Ramos (cell line): ENCODE data around the gene MORN5.

Experiments
- in situ Hi-C: fragments of 300-500 bp; cut with MboI; formaldehyde crosslinking; loops from one replicate; pipeline ENCODE4 v1.14.3; 2022; ENCODE audit warnings: low sequenced_read_pairs; ENCODE audit not compliant: unreplicated experiment

Gene MORN5

DNA sequence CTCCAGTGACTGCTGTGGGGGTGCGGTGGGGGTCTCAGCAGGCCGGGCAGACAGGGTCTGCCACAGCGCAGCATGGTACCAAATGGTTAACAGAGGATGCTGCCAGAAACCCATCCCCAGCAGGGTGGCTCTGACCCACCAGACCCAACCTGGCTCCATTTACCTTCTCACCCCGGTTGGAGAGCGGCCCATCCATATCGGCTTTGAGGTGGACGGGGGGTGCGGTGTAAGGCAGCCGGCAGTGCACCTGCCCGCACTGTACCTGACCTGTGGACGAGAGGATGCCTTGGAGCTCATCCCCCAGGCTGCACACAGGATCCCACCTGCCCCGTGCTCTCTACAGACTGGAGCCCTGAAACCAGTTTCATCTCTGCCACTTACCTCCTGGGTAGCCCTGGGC, 49.7 kb downstream of the MORN5 start:
- in situ Hi-C loops, result no loop called here

DNA sequence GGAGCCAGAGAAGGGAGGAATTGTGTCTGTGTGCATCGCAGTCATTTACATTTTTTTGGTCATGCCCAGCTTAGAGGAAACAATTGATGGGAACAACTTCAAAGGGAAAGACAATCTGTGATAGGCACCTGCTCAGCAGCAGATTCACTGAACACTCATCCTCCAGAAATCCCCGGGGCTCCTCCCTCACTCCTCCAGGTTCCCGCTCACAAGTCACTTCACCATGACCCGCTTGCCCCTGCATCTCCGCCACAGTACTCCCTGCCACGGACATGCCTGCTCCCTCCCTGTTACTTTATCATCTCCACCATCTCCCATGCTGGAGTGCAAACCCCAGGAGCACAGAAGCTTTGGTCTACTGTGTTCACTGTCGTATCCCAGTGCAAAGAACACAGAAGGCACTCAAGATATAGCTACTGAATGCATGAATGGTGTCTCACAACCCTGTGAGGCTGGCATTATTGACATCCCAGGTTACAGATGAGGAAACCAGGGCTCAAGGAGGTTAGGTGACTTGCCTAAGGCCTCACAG, 52.8 kb downstream of the MORN5 start:
- in situ Hi-C loops, result no loop called here

DNA sequence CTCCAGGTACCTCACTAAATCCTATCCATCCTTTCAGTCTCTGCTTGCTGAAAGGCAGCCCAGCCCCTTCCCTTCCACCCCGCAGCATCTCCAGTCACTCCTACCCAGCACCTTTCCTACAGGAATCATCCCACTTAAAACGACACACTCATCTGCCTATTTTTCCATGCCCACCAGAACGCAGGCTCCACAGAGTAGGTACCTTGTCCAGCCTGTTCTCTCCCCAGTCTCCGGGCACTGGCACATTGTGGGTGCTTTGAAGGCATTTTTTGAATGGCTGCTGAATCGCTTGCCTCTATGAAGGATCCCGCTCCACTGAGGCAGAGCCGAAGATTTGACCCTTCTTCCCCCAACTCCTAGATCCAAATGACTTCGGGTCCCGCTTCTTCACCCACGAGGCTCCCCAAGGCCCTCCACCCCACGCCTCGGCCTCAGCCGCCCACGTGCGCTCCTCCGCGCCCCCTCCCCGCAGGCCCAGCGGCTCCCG, 53.4 kb downstream of the MORN5 start:
- in situ Hi-C loops, result no loop called here

DNA sequence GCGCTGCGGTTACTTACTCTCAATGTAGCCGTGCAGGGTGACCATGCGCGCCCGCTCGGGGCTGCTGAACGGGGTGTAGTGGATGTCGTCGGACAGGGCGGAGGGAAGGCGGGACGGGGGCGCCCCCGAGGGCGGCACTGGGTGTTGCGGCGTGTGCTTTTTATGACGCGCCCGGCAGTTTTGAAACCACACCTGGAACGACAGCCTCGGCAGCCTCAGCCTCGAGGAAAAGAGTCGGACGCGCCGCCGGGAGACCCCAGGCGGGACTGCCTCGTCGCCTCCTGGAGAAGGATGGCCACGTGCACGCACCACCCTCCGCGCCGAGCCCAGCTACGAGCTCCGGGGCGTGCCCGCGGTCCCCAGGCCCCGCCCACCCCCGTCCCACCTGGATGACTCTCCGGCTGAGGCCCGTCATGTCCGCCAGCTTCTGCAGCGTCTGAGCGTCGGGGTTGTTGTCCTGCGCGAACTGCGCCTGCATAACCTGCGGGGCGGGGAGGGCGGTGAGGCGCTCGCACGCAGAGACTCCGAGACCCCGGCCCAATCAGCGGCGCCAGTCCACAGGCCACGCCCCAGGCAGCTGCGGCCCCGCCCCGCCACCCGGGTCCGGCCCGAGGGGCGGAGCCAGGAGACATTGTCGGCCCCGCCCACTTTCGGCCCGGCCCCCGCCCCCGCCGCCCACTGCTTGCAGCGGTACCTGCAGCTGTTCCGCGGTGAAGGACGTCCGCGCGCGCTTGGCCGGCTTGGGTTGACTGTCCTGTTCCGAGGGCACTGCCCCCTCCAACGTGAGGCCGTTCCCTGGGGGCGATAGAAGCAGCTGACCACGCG, 54.1 kb downstream of the MORN5 start:
- in situ Hi-C loops, result no loop called here

DNA sequence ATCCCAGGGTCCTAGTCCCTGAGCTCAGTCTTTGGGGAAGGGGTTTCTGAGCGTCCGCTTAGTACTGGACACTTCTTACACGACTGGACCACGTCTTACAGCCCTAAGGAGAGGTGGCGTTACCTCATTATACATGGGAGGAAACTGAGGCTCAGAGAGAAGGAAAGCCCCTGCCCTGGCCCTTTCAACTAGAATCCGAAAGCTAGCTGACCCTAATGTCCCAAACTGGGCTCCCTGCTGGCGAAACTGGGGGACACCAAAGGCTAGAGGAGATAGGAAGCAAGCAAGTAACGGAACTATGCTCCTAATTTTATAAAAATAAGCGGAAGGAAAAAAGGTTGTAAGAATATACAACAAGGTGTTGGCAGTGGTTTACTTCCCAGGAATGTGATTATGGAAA, 54.8 kb downstream of the MORN5 start:
- in situ Hi-C loops, result no loop called here

DNA sequence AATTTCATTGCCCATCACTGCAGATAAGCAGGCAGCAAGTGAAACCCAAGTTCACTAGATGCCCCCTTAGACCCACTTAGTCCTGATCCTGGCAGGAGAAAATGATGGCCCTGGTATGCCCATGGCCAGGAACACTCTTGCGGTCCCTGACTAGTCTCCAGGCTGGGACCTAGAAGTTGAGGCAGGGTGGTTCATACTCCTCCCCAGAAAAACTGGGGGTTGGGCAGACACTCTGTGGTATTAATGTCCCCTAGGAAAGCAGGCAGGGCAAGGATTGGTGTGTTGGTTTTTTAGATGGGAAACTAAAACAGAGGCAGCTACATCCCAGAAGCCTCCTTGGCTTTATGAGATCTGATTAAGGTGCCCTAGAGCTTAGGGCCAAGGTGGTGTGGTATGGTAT, 56.0 kb downstream of the MORN5 start:
- in situ Hi-C loops, result no loop called here

DNA sequence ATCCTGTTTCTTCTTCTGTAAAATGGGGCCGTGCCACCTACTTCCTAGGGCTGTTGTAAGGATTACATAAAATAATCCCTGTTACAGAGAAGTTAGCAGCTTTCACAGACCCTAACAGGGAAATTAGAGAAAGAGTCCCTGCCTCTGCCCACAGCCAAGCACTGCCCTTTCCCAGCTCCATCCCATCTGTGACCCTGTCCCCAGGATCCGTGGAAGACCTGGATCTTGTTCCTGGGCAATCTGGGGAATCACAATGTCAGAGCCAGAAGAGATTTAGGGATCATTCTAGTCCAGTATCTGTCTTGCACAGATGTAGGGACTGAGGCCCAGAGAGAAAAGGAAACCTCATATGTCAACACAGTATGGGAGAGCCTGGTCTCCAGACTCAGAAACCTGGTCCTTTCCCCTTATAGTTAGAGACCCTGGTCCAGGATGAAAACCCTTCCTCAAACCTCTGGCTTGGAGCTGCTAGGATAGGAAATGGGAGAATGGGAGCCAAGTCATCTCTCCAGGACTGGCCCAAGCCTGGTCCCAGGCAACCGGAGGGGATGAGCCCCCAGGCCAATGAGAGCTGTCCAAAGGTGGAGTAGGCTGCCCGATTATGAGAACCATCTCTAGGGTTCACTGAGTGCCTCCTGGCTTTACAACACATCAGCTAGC, 56.6 kb downstream of the MORN5 start:
- in situ Hi-C loops, result no loop called here

DNA sequence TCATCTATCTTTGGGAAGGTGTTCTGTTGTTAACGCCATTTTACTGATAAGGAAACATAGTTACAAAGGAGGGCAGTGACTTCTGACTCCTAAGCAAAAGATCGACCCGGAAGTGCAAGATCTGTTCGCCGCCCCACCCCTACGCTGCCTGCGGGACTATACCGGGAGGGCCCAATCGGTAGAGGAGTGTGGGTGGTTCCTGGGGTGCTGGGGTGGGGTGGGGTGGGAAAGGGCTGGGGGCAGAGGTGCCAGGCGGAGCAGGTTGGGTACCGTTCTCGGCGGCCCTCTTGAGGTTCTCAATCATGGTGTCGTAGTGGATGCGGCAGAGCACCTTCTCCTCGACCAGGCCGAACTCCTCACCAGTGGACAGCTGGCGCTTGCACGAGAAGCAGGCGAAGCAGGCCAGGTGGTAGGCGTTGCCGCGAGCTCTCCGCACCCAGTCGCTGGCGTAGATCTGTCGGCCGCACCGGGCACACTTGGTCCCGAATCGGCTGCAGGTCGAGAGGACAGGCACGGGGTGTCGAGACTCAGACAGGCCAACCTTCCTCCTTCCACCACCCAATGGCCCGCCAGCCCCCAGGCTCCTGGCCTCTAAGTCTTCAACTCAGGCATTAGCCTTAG, 57.2 kb downstream of the MORN5 start:
- in situ Hi-C loops, result no loop called here

DNA sequence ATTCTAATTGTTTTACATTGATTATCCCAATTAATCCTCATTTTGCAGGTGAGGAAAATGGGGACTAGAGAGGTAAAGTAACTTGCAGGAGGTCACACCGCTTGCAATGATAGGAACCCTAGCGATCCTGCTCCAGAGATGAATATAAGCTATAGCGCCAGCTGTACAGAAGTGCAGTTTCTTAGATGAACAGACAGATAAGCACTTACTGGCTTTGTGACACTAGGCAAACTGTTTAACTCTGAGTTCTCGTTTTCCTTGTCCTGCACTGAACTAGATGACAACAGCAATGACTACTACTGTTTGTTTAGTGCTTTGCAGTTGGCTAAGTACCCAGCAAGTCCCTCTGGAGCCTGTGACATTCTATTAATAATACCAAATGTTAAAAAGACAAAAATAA, 57.9 kb downstream of the MORN5 start:
- in situ Hi-C loops, result no loop called here

DNA sequence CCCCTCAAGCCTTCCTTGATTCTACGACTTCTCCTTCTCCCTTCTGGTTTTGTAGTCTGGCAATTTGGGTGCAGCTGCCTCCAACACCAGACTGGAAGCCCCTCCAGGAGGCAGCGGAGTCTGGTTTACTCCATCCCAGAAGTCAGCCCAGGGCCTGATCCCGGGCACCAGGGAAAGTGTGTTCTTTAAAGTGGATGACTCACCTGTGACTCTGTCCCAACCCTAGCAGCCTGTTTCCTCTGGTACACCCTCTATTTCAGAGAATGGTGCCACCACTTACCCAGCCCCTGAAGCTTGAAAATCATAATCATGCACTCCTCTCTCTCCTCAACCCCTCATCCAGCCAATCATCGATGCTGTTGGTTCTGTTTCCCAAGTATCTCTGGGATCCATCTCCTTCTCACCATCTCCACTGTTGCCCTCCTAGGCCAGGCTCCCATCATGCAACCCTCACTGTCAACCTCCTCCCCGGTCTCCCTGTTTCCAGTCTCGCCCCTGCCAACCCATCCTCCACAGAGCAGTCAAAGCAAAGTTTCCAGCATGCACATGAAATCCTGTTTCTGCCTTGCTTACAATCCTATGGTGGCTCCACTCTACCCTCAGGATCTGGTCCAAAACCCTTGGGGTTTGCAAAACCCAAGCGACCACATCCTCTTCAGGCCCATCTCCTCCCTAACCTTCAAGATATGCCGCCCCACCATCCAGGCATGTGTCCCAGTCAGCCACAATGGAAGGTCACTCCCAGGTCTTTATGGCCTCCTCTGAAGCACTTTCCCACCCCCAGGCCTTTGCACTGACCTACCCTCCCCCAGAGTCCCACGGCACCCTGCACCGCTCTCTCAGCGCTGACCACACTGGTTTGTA, 58.6 kb downstream of the MORN5 start:
- in situ Hi-C loops, result no loop called here

DNA sequence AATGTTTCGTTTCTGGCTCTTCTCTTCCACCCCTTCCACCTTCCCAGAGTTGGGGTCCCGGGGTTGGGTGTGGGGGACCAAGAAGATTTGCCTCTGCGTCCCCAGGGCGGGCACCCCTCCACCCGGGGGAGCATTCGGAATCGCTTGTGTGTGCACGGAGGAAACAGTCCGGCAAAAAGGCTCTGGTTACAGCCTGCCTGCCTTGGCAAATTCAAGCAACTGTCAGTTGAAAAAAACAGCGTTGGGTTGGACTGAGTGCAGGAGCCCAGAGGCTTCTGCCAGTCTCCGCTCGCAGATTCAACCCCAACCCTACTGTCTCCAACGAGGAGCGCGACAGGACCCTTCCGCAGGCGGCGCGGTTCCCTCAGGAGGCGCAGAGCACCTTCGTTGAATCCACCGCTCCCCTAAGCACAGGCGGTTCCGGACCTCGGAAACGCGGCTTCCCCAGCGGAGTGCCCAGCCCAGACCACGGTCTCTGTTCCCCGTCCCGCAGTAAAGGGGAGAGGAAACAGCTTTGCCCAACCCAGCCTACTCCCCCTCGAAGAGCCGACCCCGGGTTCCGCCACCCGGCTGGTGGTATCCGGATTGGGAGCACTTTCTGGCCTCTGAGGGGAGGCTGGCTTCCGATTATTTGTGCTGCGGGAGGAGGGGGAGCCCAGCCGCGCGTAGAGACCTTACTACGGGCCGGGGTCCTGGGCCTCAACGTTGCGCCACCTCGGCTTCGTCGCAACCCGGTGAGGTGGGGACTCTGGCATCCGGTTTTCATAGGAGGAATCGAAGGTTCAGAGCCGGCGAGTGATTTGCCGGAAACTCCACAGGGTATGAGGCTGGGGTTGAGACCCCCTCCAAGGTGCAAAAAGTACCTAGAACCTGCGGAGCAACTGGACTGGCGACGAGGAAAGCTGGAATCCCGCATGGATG, 59.5 kb downstream of the MORN5 start:
- in situ Hi-C loops, result no loop called here

DNA sequence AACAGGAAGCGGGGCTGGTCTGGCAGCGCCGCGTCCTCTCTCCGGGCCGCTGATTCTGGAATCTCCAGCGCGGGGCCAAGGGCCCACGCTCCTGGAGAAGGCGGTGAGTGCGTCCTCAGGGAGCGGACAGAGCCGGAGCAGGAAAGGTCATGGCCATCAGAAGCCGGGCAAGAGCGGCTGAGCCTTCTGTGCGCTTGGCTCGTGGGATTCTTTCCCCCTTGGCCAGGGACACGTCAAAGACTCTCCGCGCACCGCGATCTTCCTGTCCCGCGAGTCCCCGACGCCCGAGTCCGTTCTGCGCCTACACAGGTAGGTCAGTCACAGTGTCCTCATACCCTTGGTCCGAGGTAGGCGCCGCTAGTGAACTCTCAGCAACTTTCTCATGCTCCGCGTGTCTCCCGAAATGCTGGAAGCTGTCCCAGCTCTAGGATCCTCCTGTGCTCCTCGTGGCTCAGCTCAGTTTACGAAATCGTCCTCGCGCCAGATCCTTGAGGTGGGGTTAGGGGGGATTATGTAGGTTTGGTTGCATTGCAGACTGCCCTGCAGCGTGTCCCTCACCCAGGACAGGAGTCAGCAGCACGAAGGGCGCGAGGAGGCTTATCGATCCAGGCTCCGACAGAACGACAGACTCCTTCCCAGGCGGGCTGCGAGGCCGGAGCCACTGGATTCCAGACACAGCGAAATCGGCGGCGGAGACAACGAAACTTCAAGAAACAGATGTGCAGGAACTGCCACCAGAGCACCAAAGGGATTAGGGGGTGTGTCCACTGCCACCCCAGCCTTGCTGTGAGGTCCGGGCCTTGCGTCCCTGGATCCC, 60.4 kb downstream of the MORN5 start:
- in situ Hi-C loops, result no loop called here

DNA sequence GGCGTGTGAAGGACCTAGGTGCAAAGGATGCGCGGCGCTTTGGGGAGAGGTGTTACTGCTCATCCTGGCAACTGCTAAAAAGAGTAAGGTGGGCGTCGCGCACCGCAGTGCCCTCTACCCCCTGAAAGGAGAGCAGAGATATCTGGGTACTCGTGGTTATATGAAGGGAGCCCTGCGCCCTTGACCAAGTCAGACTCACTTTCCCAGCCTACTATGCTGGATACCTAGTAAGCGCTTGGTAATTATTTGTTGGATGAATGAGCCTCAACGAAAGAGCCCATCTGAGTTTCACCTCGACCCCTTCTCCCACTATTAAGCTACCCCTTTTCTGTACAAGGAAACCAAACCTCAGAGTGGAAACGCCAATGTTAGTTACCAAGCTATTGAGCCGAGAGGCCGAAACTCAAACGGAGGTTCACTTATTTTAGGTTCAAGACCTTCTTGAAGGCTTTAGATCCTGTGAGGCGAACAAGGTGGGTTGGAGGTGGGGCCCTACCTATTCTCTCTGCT, 61.0 kb downstream of the MORN5 start:
- in situ Hi-C loops, result no loop called here

DNA sequence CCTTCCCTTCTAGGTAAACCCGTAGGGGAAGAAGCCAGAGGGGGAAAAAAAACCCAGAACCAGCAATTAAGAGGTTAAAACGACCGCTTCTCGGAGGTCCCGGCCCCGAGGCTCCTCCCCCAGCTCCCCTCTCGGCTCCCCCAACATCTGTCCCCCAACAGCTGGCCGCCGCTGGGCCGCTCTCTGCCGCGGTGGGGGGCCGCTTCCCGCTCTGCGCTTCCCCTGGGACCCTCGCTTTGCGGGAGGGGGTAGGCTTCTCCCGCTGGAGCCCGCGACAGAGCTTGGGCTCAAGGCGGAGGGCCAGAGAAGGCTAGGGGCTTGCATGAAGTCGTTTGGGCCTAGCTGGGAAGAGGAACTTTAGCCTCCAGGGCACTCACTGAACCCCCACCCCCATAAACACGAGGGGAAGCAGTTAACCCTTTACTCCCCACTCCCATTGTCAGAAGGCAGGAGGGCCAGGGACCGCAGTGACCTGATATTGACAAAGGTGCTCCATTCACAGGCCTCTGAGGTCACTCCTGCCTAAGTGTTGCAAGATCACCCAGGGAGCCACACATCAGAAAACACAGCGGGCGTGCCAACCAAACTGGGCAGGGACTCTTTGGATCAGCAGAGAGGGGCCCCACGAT, 61.6 kb downstream of the MORN5 start:
- in situ Hi-C loops, result no loop called here

DNA sequence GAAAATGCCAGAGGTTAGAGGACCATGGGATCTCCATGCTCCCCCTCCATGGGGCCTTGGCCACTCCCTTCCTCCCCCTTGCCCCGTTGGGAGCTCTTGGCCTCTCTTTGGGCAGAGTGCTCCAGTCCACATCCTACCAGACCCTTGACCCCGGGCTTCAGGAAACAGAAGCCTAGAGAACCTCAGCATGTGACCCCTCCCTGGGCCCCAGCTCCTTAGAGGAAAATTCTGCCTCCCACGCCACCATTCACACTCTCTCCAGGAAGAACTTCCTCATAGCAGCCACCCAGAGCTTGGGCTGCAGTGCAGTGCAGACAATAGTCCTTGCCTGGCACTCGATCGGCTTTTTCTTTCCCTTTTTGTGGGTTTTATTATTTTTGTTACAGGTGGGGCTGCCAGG, 63.1 kb downstream of the MORN5 start:
- in situ Hi-C loops, result no loop called here

DNA sequence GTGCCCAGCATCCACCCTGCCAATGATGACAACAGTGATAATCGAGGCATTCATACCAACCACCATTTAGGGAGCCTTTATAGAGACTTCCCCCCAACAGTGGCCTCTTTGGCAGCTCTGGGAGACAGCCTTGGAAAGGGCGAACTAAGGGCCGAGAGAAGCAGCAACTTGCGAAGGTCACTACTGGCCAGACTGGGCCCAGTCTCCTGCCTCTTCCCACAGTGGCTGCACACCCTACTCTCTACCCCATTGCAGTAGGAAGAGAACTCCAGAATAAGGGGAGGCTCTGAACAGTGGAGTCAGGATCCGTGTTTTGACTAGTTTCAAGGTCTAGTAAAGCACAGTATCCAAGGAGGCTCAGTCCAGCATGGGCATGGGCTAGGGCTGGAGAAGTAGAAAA, 63.7 kb downstream of the MORN5 start:
- in situ Hi-C loops, result no loop called here

DNA sequence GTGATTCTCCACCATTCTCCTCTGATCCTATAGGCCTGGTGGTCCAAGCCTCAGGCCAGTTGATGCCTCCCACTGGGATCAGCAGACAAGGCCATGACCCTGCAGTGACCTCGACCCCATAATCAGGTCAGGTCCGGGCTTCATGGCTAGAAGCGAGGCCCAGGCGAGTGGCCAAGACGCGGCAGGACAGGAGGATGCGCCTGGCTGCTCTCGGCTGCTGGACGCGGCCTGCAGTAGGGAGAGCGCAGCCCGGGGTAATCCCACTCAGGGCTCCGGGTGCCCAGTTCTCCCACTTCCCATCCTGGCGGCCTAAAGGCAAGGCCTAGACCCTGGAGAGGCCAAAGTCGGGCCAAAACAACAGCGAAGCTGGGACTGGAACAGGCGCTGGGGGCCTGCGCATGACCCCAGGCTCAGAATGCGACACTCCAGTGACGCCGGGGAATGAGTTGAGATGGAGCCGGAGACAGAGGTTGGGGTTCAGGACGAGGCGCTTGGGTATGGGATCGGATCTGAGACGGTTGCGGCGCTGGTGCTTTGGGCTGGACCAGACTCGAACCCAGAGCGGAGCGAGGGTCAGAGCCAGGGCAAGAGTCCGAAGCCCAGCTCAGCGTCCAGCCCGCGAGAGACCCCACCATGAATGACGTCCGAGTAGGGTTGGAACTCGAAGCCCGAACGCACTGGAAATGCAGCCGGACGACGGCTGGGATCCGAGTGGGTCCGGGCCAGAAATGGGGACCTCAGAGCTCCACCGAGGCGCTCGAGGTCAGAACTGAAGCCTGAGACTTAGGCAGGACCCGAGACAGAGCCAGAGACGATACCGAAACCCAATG, 65.8 kb downstream of the MORN5 start:
- in situ Hi-C loops, result no loop called here
